ENCODE results near the gene LMTK3.

Gene LMTK3

DNA sequence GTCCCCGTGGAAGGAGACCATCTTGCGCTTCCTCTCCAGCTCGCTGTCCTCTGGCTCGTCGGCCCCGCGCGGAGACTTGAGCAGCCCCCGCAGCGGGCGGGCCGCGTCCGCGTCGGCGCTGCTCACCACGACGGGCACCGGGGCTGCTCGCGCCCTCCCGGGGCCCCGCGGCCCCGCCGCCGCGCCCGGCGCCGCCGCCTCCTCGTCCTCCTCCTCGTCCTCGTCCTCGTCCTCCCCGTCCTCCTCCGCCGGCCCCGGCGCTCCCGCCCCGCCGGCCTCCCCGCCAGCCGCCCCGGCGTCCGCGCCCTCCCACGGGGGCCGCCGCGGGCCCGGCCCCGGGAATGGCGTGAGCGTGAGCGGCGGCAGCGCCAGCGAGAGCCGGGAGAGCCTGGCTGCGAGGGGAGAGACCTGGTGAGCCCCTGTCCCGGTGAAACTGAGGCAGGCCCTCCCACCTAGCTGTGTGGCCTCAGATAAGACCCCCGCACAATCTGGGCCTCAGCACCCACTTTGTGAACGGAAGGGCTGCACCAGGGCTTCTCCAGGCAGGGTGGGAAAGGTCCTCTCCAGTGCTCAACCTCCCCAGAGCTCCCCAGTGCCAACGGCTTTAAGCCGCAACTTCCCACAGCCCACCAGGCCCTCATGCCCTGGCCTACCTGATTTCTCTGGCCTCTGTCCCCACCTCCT, 17.8 kb downstream of the LMTK3 start:
- H3K27ac ChIP-seq (ENCODE audit: low read depth, low read length): no peak overlapping the region
- no peaks in the 10 kb centered on the region for H3K9me2 ChIP-seq (replicated peaks; ENCODE audit: control insufficient read depth, low read length)
- H3K4me2 ChIP-seq (ENCODE audit: low read length): peak overlapping the region; percentile 61
- H3K4me1 ChIP-seq (ENCODE audit: control insufficient read depth, low read length): peaks cover 35% of the 10 kb centered on the region
- H3K9me3 ChIP-seq (ENCODE audit: control insufficient read depth, insufficient read depth, low read length): no peaks in the 10 kb centered on the region
- no peaks in the 10 kb centered on the region for H3K79me2 ChIP-seq (ENCODE audit: control insufficient read depth, low read length)
- H3F3A ChIP-seq (ENCODE audit: control insufficient read depth, insufficient read depth): peaks cover 5% of the 10 kb centered on the region; the same call in 1 of the 2 replicates
- H3K27me3 ChIP-seq (ENCODE audit: control insufficient read depth, low read length): peaks cover 43% of the 10 kb centered on the region
- H3K36me3 ChIP-seq (ENCODE audit: control insufficient read depth, low read length): no peaks in the 10 kb centered on the region
- no peak for TF ChIP-seq EZH2phosphoT487 (IDR thresholded peaks at IDR 0.05; ENCODE audit: borderline replicate concordance, low read length)
- TF ChIP-seq, protein P1, sequence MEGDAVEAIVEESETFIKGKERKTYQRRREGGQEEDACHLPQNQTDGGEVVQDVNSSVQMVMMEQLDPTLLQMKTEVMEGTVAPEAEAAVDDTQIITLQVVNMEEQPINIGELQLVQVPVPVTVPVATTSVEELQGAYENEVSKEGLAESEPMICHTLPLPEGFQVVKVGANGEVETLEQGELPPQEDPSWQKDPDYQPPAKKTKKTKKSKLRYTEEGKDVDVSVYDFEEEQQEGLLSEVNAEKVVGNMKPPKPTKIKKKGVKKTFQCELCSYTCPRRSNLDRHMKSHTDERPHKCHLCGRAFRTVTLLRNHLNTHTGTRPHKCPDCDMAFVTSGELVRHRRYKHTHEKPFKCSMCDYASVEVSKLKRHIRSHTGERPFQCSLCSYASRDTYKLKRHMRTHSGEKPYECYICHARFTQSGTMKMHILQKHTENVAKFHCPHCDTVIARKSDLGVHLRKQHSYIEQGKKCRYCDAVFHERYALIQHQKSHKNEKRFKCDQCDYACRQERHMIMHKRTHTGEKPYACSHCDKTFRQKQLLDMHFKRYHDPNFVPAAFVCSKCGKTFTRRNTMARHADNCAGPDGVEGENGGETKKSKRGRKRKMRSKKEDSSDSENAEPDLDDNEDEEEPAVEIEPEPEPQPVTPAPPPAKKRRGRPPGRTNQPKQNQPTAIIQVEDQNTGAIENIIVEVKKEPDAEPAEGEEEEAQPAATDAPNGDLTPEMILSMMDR (IDR thresholded peaks at IDR 0.05; ENCODE audit: low read depth, low read length, poor library complexity, severe bottlenecking): no peak
- peak overlapping the region; percentile 66 for H3K4me3 ChIP-seq (ENCODE audit: low read length)
- no peaks in the 10 kb centered on the region for H4K20me1 ChIP-seq (ENCODE audit: control insufficient read depth, insufficient read depth, low read depth, low read length)

DNA sequence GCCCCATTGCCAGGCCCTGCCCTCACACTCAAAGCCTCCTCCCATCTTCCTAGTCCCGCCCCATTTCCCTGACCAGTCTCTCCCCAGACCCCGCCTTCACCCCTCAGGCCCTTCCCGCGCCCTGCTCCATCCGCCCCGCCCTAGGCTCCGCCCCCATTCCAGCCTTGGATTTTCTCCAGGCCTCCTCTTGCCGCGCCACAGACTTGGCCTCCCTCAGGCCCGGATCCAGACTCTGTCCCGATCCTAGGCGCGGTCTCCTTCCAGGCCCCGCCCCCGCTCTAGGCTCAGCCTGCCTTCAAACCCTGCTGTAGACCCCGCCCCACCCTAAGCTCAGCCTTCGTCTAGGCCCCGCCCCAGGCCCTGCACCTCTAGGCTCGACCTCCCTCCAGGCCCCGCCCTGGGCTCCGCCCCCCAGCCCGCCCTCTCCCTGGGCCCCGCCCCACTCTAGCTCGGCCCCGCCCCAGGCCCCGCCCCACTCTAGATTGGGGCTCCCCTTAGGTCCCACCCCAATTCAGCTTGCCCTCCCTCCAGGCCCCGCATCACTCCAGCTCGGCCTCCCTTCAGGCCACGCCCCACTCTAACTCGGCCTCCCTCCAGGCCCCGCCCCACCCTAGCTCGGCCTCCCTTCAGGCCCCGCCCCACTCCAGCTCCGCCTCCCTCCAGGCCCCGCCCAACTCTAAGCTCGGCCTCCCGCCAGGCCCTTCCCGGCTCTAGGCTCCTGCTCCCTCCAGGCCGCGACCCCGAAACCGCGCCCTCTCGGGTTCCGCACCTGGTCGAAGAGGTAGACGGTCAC, 18.5 kb downstream of the LMTK3 start:
- H3K4me1 ChIP-seq (ENCODE audit: control insufficient read depth, low read length): peaks cover 35% of the 10 kb centered on the region
- peak overlapping the region; percentile 61 for H3K4me2 ChIP-seq (ENCODE audit: low read length)
- H3K4me3 ChIP-seq (ENCODE audit: low read length): peak overlapping the region; percentile 66
- H4K20me1 ChIP-seq (ENCODE audit: control insufficient read depth, insufficient read depth, low read depth, low read length): no peaks in the 10 kb centered on the region
- peaks cover 41% of the 10 kb centered on the region for H3K27me3 ChIP-seq (ENCODE audit: control insufficient read depth, low read length)
- H3K36me3 ChIP-seq (ENCODE audit: control insufficient read depth, low read length): no peaks in the 10 kb centered on the region
- TF ChIP-seq, protein P1 (IDR thresholded peaks at IDR 0.05; ENCODE audit: low read depth, low read length, poor library complexity, severe bottlenecking): no peak
- TF ChIP-seq EZH2phosphoT487 (IDR thresholded peaks at IDR 0.05; ENCODE audit: borderline replicate concordance, low read length): no peak
- H3K9me2 ChIP-seq (replicated peaks; ENCODE audit: control insufficient read depth, low read length): no peaks in the 10 kb centered on the region
- peak overlapping the region; percentile 26; the same call in 1 of the 2 replicates for H3K27ac ChIP-seq (ENCODE audit: low read depth, low read length)
- no peaks in the 10 kb centered on the region for H3K79me2 ChIP-seq (ENCODE audit: control insufficient read depth, low read length)
- peaks cover 5% of the 10 kb centered on the region; the same call in 1 of the 2 replicates for H3F3A ChIP-seq (ENCODE audit: control insufficient read depth, insufficient read depth)
- H3K9me3 ChIP-seq (ENCODE audit: control insufficient read depth, insufficient read depth, low read length): no peaks in the 10 kb centered on the region

DNA sequence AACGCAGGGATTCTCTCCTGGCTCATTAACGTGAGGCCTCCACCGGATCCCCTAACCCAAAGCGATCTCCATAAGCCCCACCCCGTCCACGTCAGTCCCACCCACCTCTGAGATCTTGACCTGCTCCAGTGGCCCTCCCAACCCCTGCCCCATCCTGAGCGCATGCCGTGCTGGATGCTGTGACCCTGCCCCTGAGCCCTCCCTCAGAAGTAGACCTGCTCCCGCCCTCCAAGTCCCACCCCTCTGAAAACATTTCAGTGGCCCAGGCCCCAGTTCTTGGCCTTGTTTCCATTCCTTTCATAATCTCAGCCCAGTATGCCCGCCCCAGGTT, 19.9 kb downstream of the LMTK3 start:
- H3K4me2 ChIP-seq (ENCODE audit: low read length): peak overlapping the region; percentile 64; the same call in 1 of the 2 replicates
- no peaks in the 10 kb centered on the region for H3K36me3 ChIP-seq (ENCODE audit: control insufficient read depth, low read length)
- H3K4me1 ChIP-seq (ENCODE audit: control insufficient read depth, low read length): peaks cover 35% of the 10 kb centered on the region
- no peaks in the 10 kb centered on the region for H3K9me3 ChIP-seq (ENCODE audit: control insufficient read depth, insufficient read depth, low read length)
- H3F3A ChIP-seq (ENCODE audit: control insufficient read depth, insufficient read depth): peaks cover 5% of the 10 kb centered on the region; the same call in 1 of the 2 replicates
- H3K9me2 ChIP-seq (replicated peaks; ENCODE audit: control insufficient read depth, low read length): no peaks in the 10 kb centered on the region
- H3K79me2 ChIP-seq (ENCODE audit: control insufficient read depth, low read length): no peaks in the 10 kb centered on the region
- TF ChIP-seq EZH2phosphoT487 (IDR thresholded peaks at IDR 0.05; ENCODE audit: borderline replicate concordance, low read length): no peak
- TF ChIP-seq, protein P1 (IDR thresholded peaks at IDR 0.05; ENCODE audit: low read depth, low read length, poor library complexity, severe bottlenecking): no peak
- no peak overlapping the region for H3K27ac ChIP-seq (ENCODE audit: low read depth, low read length)
- H3K4me3 ChIP-seq (ENCODE audit: low read length): no peak overlapping the region
- H3K27me3 ChIP-seq (ENCODE audit: control insufficient read depth, low read length): peaks cover 29% of the 10 kb centered on the region
- H4K20me1 ChIP-seq (ENCODE audit: control insufficient read depth, insufficient read depth, low read depth, low read length): no peaks in the 10 kb centered on the region
